ENCODE measurements around the gene HHAT.

DNA sequence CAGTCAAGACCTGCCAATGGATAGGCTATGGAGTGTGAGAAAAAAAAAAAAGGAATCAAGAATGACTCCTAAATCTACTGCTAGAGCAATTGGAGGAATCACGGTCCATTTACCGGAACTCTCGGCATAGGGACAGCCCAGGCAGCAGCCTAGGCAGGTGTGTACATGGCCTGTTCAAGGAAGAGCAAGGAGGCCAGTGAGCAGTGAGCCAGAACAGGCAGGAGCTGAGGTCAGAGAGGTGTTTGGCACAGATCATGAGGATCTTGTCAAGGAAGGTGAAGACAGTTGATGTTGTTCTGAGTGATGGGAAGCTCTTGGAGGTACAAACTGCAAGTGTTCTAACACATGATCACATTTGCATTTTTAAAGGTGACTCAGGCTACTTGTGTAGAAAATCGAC is 40.6 kb upstream of the HHAT start:
- no peak for TF ChIP-seq RAD21 (conservative IDR thresholded peaks at IDR 0.05)
- no peak for TF ChIP-seq EP300 (conservative IDR thresholded peaks at IDR 0.05; ENCODE audit: poor library complexity, severe bottlenecking)
- no peak for TF ChIP-seq EZH2 (IDR thresholded peaks at IDR 0.05; ENCODE audit: borderline replicate concordance, insufficient read depth, low read length, poor library complexity, severe bottlenecking)
- no peak for TF ChIP-seq TAF1 (IDR thresholded peaks at IDR 0.05; ENCODE audit: low read depth)
- TF ChIP-seq, protein P1, sequence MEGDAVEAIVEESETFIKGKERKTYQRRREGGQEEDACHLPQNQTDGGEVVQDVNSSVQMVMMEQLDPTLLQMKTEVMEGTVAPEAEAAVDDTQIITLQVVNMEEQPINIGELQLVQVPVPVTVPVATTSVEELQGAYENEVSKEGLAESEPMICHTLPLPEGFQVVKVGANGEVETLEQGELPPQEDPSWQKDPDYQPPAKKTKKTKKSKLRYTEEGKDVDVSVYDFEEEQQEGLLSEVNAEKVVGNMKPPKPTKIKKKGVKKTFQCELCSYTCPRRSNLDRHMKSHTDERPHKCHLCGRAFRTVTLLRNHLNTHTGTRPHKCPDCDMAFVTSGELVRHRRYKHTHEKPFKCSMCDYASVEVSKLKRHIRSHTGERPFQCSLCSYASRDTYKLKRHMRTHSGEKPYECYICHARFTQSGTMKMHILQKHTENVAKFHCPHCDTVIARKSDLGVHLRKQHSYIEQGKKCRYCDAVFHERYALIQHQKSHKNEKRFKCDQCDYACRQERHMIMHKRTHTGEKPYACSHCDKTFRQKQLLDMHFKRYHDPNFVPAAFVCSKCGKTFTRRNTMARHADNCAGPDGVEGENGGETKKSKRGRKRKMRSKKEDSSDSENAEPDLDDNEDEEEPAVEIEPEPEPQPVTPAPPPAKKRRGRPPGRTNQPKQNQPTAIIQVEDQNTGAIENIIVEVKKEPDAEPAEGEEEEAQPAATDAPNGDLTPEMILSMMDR (IDR thresholded peaks at IDR 0.05; ENCODE audit: poor library complexity, severe bottlenecking), result no peak
- no peak for TF ChIP-seq POLR2AphosphoS5 (IDR thresholded peaks at IDR 0.05)
- TF ChIP-seq, protein P2, sequence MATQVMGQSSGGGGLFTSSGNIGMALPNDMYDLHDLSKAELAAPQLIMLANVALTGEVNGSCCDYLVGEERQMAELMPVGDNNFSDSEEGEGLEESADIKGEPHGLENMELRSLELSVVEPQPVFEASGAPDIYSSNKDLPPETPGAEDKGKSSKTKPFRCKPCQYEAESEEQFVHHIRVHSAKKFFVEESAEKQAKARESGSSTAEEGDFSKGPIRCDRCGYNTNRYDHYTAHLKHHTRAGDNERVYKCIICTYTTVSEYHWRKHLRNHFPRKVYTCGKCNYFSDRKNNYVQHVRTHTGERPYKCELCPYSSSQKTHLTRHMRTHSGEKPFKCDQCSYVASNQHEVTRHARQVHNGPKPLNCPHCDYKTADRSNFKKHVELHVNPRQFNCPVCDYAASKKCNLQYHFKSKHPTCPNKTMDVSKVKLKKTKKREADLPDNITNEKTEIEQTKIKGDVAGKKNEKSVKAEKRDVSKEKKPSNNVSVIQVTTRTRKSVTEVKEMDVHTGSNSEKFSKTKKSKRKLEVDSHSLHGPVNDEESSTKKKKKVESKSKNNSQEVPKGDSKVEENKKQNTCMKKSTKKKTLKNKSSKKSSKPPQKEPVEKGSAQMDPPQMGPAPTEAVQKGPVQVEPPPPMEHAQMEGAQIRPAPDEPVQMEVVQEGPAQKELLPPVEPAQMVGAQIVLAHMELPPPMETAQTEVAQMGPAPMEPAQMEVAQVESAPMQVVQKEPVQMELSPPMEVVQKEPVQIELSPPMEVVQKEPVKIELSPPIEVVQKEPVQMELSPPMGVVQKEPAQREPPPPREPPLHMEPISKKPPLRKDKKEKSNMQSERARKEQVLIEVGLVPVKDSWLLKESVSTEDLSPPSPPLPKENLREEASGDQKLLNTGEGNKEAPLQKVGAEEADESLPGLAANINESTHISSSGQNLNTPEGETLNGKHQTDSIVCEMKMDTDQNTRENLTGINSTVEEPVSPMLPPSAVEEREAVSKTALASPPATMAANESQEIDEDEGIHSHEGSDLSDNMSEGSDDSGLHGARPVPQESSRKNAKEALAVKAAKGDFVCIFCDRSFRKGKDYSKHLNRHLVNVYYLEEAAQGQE (IDR thresholded peaks at IDR 0.05; ENCODE audit: borderline replicate concordance), result no peak
- TF ChIP-seq SMC3 (conservative IDR thresholded peaks at IDR 0.05; ENCODE audit: poor library complexity), result no peak
